Activated CD4-positive, alpha-beta T cell treated with anti-CD3 and anti-CD28 coated beads for 4 hours (primary cell): ENCODE measurements around the gene MAP7D1.
A peak's percentile ranks its signal among the peaks of the same experiment; 100 is the strongest.

Source experiments
- DNase-seq, 2 donors: peaks; one replicate each; pipeline ENCODE4 v3.0.0-alpha.2; 2020

The MAP7D1 gene

GRCh38 chr1:36155408-36156328, at the start of gene MAP7D1:
TSS of gene MAP7D1 (plus strand) at chr1:36156160. CDS start at chr1:36156418, 258 bp downstream.
- peak; percentile 84 to 87 for DNase-seq

- no peak for DNase-seq
These were observed 49.7 kb upstream of the MAP7D1 start for GRCh38 chr1:36106269-36106668.

GRCh38 chr1:36107394-36107793, 48.6 kb upstream of the MAP7D1 start:
- DNase-seq = no peak

GRCh38 chr1:36108314-36108713, 47.6 kb upstream of the MAP7D1 start:
- DNase-seq = no peak

GRCh38 chr1:36109041-36109679, 46.8 kb upstream of the MAP7D1 start:
- DNase-seq = no peak

- no peak for DNase-seq
These were observed 44.8 kb upstream of the MAP7D1 start for GRCh38 chr1:36111151-36111550.

GRCh38 chr1:36112823-36113222, 43.1 kb upstream of the MAP7D1 start:
- DNase-seq = no peak

GRCh38 chr1:36114371-36114770, 41.6 kb upstream of the MAP7D1 start:
- DNase-seq = no peak

- no peak for DNase-seq
These were observed 40.7 kb upstream of the MAP7D1 start for GRCh38 chr1:36115200-36115669.

GRCh38 chr1:36115931-36116330, 40.0 kb upstream of the MAP7D1 start:
- DNase-seq = no peak

GRCh38 chr1:36116901-36117300, 39.1 kb upstream of the MAP7D1 start:
- DNase-seq = no peak

- DNase-seq = no peak
These were observed 37.3 kb upstream of the MAP7D1 start for GRCh38 chr1:36118447-36119204.

GRCh38 chr1:36119456-36119855, 36.5 kb upstream of the MAP7D1 start:
- no peak for DNase-seq

GRCh38 chr1:36122062-36123030, 33.6 kb upstream of the MAP7D1 start:
- no peak for DNase-seq

- DNase-seq = no peak
These were observed 32.6 kb upstream of the MAP7D1 start for GRCh38 chr1:36123356-36123755.

- no peak for DNase-seq
These were observed 31.4 kb upstream of the MAP7D1 start for GRCh38 chr1:36124404-36125128.

- DNase-seq = no peak
These were observed 30.6 kb upstream of the MAP7D1 start, which contains the start of gene COL8A2 for GRCh38 chr1:36125129-36125991. TSS of gene COL8A2 (minus strand) at chr1:36125222. CDS start at chr1:36100242, 24,980 bp downstream.

- DNase-seq = no peak
These were observed 29.8 kb upstream of the MAP7D1 start for GRCh38 chr1:36126005-36126716.

GRCh38 chr1:36126797-36127500, 29.0 kb upstream of the MAP7D1 start:
- DNase-seq = peak; percentile 25 to 44
